Vein endothelial cell (primary cell): ENCODE results near the gene UCMA. TPM values are rescaled to one million over a fixed set of nuclear protein-coding genes. Genes with fewer than 3 reads are reported as not detected.

Source experiments
- small RNA-seq: library from RNA; depleted of rRNA; stranded (forward); fragments of <200 nt; gene quantifications from one replicate; pipeline ENCODE3, GENCODE V24; 2012
- total RNA-seq: library from RNA; depleted of rRNA; stranded (reverse); fragments of >200 nt; gene quantifications from 2 replicates; pipeline ENCODE4 v1.2.3, GENCODE V29; 2012

UCMA gene, protein sequence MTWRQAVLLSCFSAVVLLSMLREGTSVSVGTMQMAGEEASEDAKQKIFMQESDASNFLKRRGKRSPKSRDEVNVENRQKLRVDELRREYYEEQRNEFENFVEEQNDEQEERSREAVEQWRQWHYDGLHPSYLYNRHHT
- total RNA-seq = not detected in 2 replicates

DNA sequence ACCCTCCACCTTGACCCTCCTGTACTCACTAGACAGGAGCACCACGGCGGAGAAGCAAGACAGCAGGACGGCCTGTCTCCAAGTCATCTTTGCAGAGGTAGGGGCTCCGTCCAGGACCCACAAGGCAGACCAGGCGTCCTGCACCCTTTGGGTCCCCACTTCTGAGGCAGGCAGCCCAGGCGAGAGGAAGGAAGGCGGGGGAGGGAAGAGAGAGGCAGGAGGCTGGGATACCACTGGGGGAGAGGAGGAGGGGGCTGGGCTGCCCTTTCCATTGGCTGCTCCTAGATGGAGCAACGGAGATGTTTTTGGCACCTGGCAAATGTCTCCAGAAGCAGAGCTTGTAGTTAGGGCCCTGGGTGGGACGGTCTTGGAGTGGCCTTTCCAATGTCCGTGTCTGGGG is at the start of gene UCMA:
Gene UCMA (minus strand): TSS at position 203 of the 400 bp plus-strand sequence. CDS start 116 bp downstream, at position 87.

Small RNA genes within 50 kb of the gene (small RNA-seq; reads per million reads assigned to genes)
- not detected for gene RNU6-6P

Other genes starting within 250 kb of the UCMA start
- gene CCDC3, start 232.7 kb downstream of the UCMA start, total RNA-seq = under 0.01 and 0.96 TPM in 2 replicates
- gene OPTN, start 134.2 kb downstream of the UCMA start, total RNA-seq = 82.3 and 83.3 TPM in 2 replicates
- 5.6 and 18.0 TPM in 2 replicates for gene MCM10, start 72.8 kb downstream of the UCMA start, total RNA-seq
- 5.6 and 6.9 TPM in 2 replicates for gene PHYH, start 65.7 kb upstream of the UCMA start, total RNA-seq
- 40.2 and 48.4 TPM in 2 replicates for gene SEPHS1, start 113.9 kb upstream of the UCMA start, total RNA-seq